Subcutaneous abdominal adipose tissue (tissue), 5 donors: ENCODE data around the gene AP2A1.

Experiments used
- H3K27ac ChIP-seq: one replicate; pipeline ENCODE4 v1.7.0; 2013; ENCODE audit warnings: low read depth, mild to moderate bottlenecking, inconsistent platforms, low read length, moderate library complexity
- H3K27me3 ChIP-seq, 5 donors: one replicate each; pipeline ENCODE4 v1.7.0; 2013; ENCODE audit warnings: low read length in 5 of 5, inconsistent platforms in 1 of 5; ENCODE audit not compliant: control insufficient read depth in 5 of 5, insufficient read depth in 4 of 5
- H3K36me3 ChIP-seq, 5 donors: one replicate each; pipeline ENCODE4 v1.7.0; 2013; ENCODE audit warnings: low read length in 5 of 5; ENCODE audit not compliant: control insufficient read depth in 5 of 5, insufficient read depth in 5 of 5
- H3K4me1 ChIP-seq, 5 donors: one replicate each; pipeline ENCODE4 v1.7.0; 2013; ENCODE audit warnings: low read length in 5 of 5, mild to moderate bottlenecking in 3 of 5, moderate library complexity in 1 of 5; ENCODE audit not compliant: control insufficient read depth in 5 of 5, insufficient read depth in 5 of 5
- H3K4me3 ChIP-seq, 5 donors: one replicate each; pipeline ENCODE4 v1.7.0; 2013; ENCODE audit warnings: low read length in 5 of 5, low read depth in 1 of 5
- H3K9ac ChIP-seq, 5 donors: one replicate each; pipeline ENCODE4 v1.7.0; 2013; ENCODE audit warnings: low read length in 5 of 5, mild to moderate bottlenecking in 4 of 5, moderate library complexity in 3 of 5
- H3K9me3 ChIP-seq, 5 donors: one replicate each; pipeline ENCODE4 v1.7.0; 2013; ENCODE audit warnings: low read length in 5 of 5; ENCODE audit not compliant: control insufficient read depth in 5 of 5
- donor health status: healthy.
- donor health status: healthy.
- donor health status: healthy.
- donor health status: healthy.
- donor health status: healthy.

The AP2A1 gene

DNA sequence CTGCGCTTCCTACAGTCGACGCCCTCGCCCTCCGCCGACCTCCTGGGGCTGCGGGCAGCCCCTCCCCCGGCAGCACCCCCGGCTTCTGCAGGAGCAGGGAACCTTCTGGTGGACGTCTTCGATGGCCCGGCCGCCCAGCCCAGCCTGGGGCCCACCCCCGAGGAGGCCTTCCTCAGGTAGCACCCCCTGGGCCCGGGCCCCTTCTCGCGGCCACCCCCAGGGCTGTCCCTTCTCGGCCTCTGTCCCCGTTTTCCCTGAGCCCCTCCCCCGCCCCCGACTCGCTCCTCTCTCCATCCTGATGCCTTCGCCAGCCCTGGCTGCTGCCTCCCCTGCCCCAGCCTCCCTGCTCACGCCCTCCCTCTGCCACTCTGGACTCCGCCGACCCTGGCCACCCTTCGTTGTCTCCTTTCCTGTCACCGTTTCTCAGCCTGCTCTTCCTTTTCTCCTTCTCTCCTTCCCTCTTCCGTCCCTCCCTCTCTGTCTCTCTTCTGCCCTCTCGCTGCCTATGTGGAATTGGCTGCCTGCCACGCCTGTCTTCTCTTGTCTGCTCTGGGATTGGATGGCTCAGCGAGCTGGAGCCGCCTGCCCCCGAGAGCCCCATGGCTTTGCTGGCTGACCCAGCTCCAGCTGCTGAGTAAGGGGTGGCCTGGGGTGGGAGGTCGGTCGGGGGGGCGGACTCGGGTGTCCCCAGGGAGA lies 35.3 kb downstream of the AP2A1 start:
- no peak overlapping the region for H3K9ac ChIP-seq
- peak overlapping the region in 4 of 5 donors; percentile 54 to 66 (median 60) for H3K4me3 ChIP-seq
- no peaks in the 10 kb centered on the region for H3K9me3 ChIP-seq
- H3K27me3 ChIP-seq = no peaks in the 10 kb centered on the region
- H3K36me3 ChIP-seq = peaks cover 0 to 89% (median 70%) of the 10 kb centered on the region in 5 donors
- H3K4me1 ChIP-seq = peaks cover 0 to 19% (median 10%) of the 10 kb centered on the region in 5 donors
- H3K27ac ChIP-seq = no peak overlapping the region

DNA sequence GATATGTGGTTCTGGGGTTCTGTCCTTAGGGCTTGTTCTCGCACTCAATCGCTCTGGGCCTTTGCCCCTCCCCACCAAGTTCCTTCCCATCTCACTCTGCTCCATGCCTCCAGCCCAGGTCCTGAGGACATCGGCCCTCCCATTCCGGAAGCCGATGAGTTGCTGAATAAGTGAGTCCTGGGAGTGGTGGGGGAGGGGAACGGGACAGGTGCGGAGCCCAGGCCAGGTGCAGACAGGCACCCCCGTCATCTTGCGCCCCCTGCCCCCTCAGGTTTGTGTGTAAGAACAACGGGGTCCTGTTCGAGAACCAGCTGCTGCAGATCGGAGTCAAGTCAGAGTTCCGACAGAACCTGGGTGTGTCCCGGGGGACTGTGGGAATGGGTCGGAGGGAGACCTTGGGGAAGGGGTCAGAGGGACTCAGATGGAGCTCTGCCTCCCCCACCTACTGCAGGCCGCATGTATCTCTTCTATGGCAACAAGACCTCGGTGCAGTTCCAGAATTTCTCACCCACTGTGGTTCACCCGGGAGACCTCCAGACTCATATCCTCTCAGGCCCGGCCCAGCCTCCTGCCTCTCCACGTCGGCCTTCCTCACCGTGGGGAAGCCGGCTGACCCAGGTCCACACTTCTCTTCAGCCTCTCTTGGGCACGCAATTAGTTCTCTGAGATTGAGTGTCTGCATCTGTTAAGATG lies 36.2 kb downstream of the AP2A1 start:
- Histone ChIP-seq H3K27me3 (no peaks in the 10 kb centered on the region), H3K9me3 (no peaks in the 10 kb centered on the region), H3K4me3 (peak overlapping the region in 2 of 5 donors; percentile 42 to 55), H3K9ac (no peak overlapping the region), H3K4me1 (peaks cover 0 to 27% (median 12%) of the 10 kb centered on the region in 5 donors), H3K27ac (no peak overlapping the region), H3K36me3 (peaks cover 0 to 91% (median 69%) of the 10 kb centered on the region in 5 donors)

DNA sequence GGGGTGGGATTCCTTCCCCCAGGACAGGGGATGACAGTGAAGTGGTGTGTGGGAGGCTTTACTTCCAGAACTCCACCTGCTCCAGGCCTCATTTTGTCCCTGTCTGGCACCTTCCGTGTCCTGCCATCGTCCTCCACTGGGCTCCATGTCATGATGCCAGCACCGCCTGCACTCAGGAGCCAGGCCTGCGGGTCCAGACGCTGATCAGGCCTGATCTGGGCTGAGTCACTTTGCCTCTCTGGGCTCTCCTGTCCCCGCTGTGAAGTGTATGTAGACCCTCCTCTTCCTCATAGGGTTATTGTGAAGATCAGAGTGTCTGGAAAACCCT lies 36.7 kb downstream of the AP2A1 start:
- Histone ChIP-seq H3K4me1 (peaks cover 0 to 32% (median 17%) of the 10 kb centered on the region in 5 donors), H3K4me3 (no peak overlapping the region), H3K27me3 (no peaks in the 10 kb centered on the region), H3K27ac (no peak overlapping the region), H3K36me3 (peaks cover 0 to 88% (median 64%) of the 10 kb centered on the region in 5 donors), H3K9me3 (no peaks in the 10 kb centered on the region), H3K9ac (no peak overlapping the region)

DNA sequence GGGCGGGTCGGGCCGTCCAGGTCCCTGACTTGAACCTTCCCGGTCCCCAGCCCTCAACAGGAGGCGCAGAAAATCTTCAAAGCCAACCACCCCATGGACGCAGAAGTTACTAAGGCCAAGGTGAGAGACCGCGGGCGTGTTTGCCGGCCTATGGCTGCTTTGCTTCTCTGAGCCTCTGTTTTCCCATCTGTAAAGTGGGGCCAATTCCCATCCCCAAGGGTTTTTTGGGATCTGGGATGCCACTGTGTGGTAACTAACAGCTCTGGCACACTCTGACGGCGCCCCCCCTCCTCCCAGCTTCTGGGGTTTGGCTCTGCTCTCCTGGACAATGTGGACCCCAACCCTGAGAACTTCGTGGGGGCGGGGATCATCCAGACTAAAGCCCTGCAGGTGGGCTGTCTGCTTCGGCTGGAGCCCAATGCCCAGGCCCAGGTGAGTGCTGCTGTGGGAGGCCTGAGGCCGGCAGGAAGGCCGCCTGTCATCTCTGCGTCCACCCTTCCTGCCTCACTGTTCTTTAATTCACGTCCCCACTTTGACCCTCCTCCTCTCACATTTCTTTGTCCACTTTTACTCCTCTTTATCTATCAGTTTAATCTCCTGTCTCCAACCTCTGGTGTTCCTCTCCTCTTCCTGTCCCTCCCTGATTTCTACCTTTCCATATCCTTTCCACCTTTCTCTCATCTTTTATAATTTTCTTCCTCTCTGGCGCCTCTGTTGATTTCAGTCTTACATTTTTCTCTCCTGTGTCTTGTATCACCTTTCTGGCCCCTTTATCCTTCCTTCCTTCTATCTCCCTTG lies 39.2 kb downstream of the AP2A1 start:
- Histone ChIP-seq H3K4me1 (peaks cover 6 to 48% (median 31%) of the 10 kb centered on the region in 5 donors), H3K9me3 (no peaks in the 10 kb centered on the region), H3K9ac (no peak overlapping the region), H3K36me3 (peaks cover 0 to 63% (median 39%) of the 10 kb centered on the region in 5 donors), H3K27ac (no peak overlapping the region), H3K4me3 (no peak overlapping the region), H3K27me3 (no peaks in the 10 kb centered on the region)

DNA sequence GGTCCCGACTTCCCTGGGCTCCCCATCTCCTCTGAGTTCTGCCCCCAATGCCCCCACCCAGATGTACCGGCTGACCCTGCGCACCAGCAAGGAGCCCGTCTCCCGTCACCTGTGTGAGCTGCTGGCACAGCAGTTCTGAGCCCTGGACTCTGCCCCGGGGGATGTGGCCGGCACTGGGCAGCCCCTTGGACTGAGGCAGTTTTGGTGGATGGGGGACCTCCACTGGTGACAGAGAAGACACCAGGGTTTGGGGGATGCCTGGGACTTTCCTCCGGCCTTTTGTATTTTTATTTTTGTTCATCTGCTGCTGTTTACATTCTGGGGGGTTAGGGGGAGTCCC lies 39.8 kb downstream of the AP2A1 start:
- no peak overlapping the region for H3K4me3 ChIP-seq
- peaks cover 0 to 59% (median 35%) of the 10 kb centered on the region in 5 donors for H3K36me3 ChIP-seq
- no peaks in the 10 kb centered on the region for H3K27me3 ChIP-seq
- H3K9me3 ChIP-seq = no peaks in the 10 kb centered on the region
- H3K4me1 ChIP-seq = peaks cover 6 to 44% (median 31%) of the 10 kb centered on the region in 5 donors
- H3K27ac ChIP-seq = no peak overlapping the region
- H3K9ac ChIP-seq = no peak overlapping the region

DNA sequence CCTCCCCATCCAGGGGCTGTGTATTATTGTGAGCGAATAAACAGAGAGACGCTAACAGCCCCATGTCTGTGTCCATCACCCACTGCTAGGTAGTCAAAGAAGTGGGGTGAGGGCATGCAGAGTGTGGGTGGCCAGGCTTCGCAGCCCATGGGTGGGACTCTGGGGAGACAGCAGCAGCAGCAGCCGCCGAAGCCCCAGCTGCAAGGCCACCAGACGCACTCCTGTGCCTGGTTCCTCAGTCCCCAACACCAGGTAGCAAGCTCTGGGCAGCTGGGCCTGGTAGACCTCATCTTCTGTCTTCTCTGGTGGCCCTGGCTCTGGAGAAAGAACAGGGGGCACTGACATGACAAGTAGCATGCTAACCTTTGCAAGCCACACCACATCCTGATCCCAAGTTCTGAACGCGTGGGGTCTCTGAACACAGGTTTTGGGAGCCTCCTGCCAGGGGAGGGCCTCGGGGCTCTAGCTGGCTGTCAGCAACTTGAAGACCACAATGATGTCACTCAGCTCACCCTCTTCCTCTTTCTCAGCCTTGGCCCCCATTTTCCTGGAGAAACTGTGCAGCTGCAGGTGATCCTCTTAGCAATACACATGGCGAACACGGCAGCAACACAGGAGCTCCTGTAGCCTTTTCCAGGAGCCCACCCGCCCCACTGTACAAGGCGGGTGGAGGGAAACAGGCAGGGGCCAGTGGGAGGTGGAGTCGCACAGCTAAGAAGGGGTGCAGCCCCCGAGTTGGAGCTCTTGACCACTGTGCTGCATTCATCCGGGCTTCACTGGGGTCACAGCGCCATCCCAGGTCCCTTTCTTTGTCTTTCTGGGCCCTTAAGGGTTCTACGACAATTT lies 40.5 kb downstream of the AP2A1 start:
- Histone ChIP-seq H3K36me3 (peaks cover 0 to 52% (median 33%) of the 10 kb centered on the region in 5 donors), H3K27ac (no peak overlapping the region)

DNA sequence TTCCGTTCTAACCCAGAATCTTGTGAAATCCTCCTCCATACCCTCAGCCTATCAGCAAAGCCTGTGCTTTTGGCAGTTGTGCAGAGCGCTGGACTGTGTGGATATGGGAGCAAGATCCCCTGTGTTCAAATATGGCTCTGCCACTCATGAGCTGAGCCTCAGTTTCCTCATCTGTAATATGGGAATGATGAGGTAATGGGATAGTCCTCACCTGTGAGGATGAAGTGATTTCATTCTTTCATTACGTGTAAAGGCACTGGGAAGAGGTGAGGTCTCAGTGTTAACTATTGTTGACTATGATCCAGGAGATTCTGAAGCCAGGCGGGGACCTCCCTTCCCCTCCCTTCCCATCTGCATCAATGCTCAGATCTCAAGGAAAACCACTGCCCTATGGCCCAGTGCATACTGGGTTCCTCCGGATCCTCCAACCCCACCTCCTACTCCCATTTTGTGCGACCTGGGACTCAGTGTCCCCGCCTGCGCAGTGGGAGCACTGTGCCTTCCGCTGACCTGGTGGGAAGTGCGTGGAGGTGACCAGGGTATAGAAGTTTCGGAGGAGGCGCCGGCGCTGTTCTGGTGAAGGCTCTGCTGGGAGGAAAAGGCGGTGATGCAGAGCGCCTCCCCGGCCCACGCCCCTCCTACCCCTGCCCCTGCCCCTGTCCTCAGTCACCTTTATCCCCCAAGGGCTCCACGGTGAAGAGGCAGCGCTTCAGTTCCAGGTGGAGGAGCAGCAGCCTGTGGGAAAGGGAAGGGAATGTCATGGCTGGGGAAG lies 41.3 kb downstream of the AP2A1 start:
- peak overlapping the region in 4 of 5 donors; percentile 32 to 87 (median 66) for H3K4me3 ChIP-seq
- H3K36me3 ChIP-seq = peaks cover 0 to 46% (median 28%) of the 10 kb centered on the region in 5 donors
- peaks cover 9 to 40% (median 31%) of the 10 kb centered on the region in 5 donors for H3K4me1 ChIP-seq
- no peak overlapping the region for H3K9ac ChIP-seq
- no peaks in the 10 kb centered on the region for H3K9me3 ChIP-seq
- H3K27me3 ChIP-seq = no peaks in the 10 kb centered on the region
- peak overlapping the region; percentile 50 for H3K27ac ChIP-seq

More for the DNA sequence above, 40.5 kb downstream of the AP2A1 start:
- Histone ChIP-seq H3K9ac (no peak overlapping the region), H3K4me3 (no peak overlapping the region), H3K9me3 (no peaks in the 10 kb centered on the region), H3K27me3 (no peaks in the 10 kb centered on the region), H3K4me1 (peaks cover 6 to 40% (median 29%) of the 10 kb centered on the region in 5 donors)

DNA sequence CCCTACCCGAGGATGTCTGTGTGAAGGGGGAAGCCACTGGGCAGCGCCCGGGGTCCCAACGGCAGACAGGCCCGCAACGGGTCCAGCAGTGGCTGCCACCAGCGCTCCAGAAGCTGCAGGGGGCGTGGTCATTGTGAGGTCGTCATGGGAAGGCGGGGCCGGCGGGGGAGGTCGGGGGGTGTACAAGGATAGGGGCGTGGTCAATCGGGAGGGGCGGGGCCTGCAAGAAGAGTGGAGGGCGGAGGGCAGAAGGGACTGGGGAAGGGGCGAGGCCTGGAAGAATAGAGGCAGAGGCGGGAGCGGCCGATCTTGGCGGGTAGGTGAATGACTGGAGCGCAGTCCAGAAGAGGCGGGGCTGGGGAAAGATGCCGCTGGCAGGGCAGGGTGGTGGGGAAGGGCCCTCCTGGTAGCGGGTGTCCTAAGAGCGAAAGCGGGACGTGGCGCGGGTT lies 41.9 kb downstream of the AP2A1 start:
- no peaks in the 10 kb centered on the region for H3K9me3 ChIP-seq
- H3K36me3 ChIP-seq = peaks cover 0 to 39% (median 22%) of the 10 kb centered on the region in 5 donors
- peak overlapping the region in 4 of 5 donors; percentile 40 to 83 (median 76) for H3K9ac ChIP-seq
- H3K4me1 ChIP-seq = peaks cover 11 to 40% (median 31%) of the 10 kb centered on the region in 5 donors
- H3K27me3 ChIP-seq = no peaks in the 10 kb centered on the region
- peak overlapping the region; percentile 55 to 87 (median 81) for H3K4me3 ChIP-seq
- peak overlapping the region; percentile 50 for H3K27ac ChIP-seq
